ENCODE measurements around the gene CARD8. TPM values are rescaled to one million over a fixed set of nuclear protein-coding genes. Genes with fewer than 3 reads are reported as not detected.
"Not testable (repeated sequence)": the region's sequence is repeated elsewhere in the genome, so short reads cannot be mapped to it uniquely, and the experiment has no call there.

CARD8 gene
- total RNA-seq, 2 experiments from 2014 or later, result 109 TPM

- peak overlapping the region; percentile 95 for H3K27ac Mint-ChIP-seq
- POLR2A ChIA-PET, result interaction anchor here (0.5 to 3.0 kb wide), 7 partner anchors 11 to 224 kb away, joined by 3 to 15 read pairs (median 3); no protein-coding TSS in a partner anchor
- CTCF ChIA-PET, result interaction anchor here (0.7 to 3.1 kb wide), 23 partner anchors 10 to 298 kb away, joined by 3 to 32 read pairs (median 4); partner anchors contain the start of genes KDELR1, SYNGR4 and TMEM143
- peaks cover 28% of the 10 kb centered on the region for H3K4me1 Mint-ChIP-seq (ENCODE audit: low read depth)
- TF ChIP-seq CTCF (IDR thresholded peaks at IDR 0.05), result peak; percentile 2
- H3K27me3 Mint-ChIP-seq; H3K36me3 Mint-ChIP-seq (ENCODE audit: low read depth); ATAC-seq; H3K9me3 Mint-ChIP-seq; DNase-seq; intact Hi-C loops (cut with micrococcal nuclease): not testable (repeated sequence)
- H3K4me3 Mint-ChIP-seq, result peak overlapping the region; percentile 81
Observed at GRCh38 chr19:48260359-48260714, 4.6 kb upstream of the CARD8 start.

DNA sequence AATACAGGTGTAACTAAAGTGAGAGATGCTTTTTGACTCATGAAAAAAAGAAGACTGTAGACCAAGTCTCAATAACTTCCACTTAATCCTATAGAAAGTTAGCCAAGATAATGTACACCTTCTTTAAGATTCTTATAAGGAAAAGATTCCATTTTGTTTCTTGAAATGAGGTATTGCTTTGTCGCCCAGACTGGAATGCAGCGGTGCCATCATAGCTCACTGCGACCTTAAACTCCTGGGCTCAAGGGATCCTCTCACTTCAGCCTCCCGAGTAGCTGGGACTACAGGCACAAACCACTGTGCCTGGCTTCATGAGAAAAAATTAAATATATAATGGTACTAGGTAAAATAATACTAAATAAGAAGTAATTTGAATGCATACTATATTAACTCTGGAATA, 3.3 kb upstream of the CARD8 start:
- CTCF ChIA-PET, result interaction anchor here (1.2 to 3.1 kb wide), 6 partner anchors 9 to 297 kb away, joined by 3 to 32 read pairs (median 8); no protein-coding TSS in a partner anchor

GRCh38 chr19:48258350-48258749, 2.6 kb upstream of the CARD8 start:
- H3K36me3 Mint-ChIP-seq (ENCODE audit: low read depth), result peaks cover 8% of the 10 kb centered on the region
- peak overlapping the region; percentile 78 for H3K4me3 Mint-ChIP-seq
- peaks cover 42% of the 10 kb centered on the region for H3K4me1 Mint-ChIP-seq (ENCODE audit: low read depth)
- ChIA-PET POLR2A (interaction anchor here (3.0 kb wide), 1 partner anchor 9 kb away, joined by 15 read pairs; no protein-coding TSS in a partner anchor), CTCF (interaction anchor here (1.3 to 1.5 kb wide), 3 partner anchors 55 to 132 kb away, joined by 3 to 6 read pairs (median 3); partner anchors contain the start of gene KDELR1)
- TF ChIP-seq CTCF (IDR thresholded peaks at IDR 0.05), result no peak
- ATAC-seq, result peak; percentile 8
- H3K27ac Mint-ChIP-seq, result peak overlapping the region; percentile 95
- H3K9me3 Mint-ChIP-seq, result no peaks in the 10 kb centered on the region
- intact Hi-C loops (cut with micrococcal nuclease), result loop anchor here (5.0 kb wide), 1 partner anchor 56 kb away; no protein-coding TSS in a partner anchor
- DNase-seq, result peak; percentile 55
- H3K27me3 Mint-ChIP-seq, result no peaks in the 10 kb centered on the region

More for the DNA sequence above, 3.3 kb upstream of the CARD8 start:
- H3K9me3 Mint-ChIP-seq; H3K36me3 Mint-ChIP-seq (ENCODE audit: low read depth); H3K27me3 Mint-ChIP-seq; ATAC-seq: not testable (repeated sequence)
- intact Hi-C loops (cut with micrococcal nuclease), result loop anchor here (5.0 kb wide), 1 partner anchor 57 kb away; no protein-coding TSS in a partner anchor
- POLR2A ChIA-PET, result interaction anchor here (2.3 to 3.0 kb wide), 2 partner anchors 9 to 56 kb away, joined by 7 to 15 read pairs; no protein-coding TSS in a partner anchor
- Mint-ChIP-seq H3K27ac (peak overlapping the region; percentile 95), H3K4me3 (peak overlapping the region; percentile 78), H3K4me1 (ENCODE audit: low read depth) (peaks cover 38% of the 10 kb centered on the region)
- DNase-seq, result peak; percentile 23

- no peak for TF ChIP-seq CTCF (IDR thresholded peaks at IDR 0.05)
- POLR2A ChIA-PET, result interaction anchor here (1.5 to 2.5 kb wide), 6 partner anchors 9 to 84 kb away, joined by 3 to 25 read pairs (median 6); partner anchors contain the start of gene ZSWIM9
- ATAC-seq (no peak), DNase-seq (no peak)
- Mint-ChIP-seq H3K36me3 (ENCODE audit: low read depth) (peaks cover 11% of the 10 kb centered on the region), H3K4me1 (ENCODE audit: low read depth) (peaks cover 62% of the 10 kb centered on the region), H3K9me3 (no peaks in the 10 kb centered on the region), H3K4me3 (peak overlapping the region; percentile 89), H3K27ac (peak overlapping the region; percentile 100), H3K27me3 (no peaks in the 10 kb centered on the region)
- intact Hi-C loops (cut with micrococcal nuclease), result no loop called here
- CTCF ChIA-PET, result interaction anchor here (0.6 to 2.9 kb wide), 4 partner anchors 51 to 330 kb away, joined by 3 to 9 read pairs (median 4); no protein-coding TSS in a partner anchor
Observed at GRCh38 chr19:48254529-48254970, 1.2 kb downstream of the CARD8 start.

- intact Hi-C loops (cut with micrococcal nuclease), result no loop called here
- POLR2A ChIA-PET, result interaction anchor here (1.5 to 2.5 kb wide), 3 partner anchors 8 to 83 kb away, joined by 3 to 18 read pairs (median 5); partner anchors contain the start of gene ZSWIM9
- CTCF ChIA-PET, result interaction anchor here (2.9 kb wide), 1 partner anchor 50 kb away, joined by 9 read pairs; no protein-coding TSS in a partner anchor
- H3K9me3 Mint-ChIP-seq, result no peaks in the 10 kb centered on the region
- H3K36me3 Mint-ChIP-seq (ENCODE audit: low read depth), result peaks cover 13% of the 10 kb centered on the region
- H3K27ac Mint-ChIP-seq, result peak overlapping the region; percentile 100
- H3K4me3 Mint-ChIP-seq, result peak overlapping the region; percentile 89
- peaks cover 62% of the 10 kb centered on the region for H3K4me1 Mint-ChIP-seq (ENCODE audit: low read depth)
- ATAC-seq (no peak), DNase-seq (no peak)
- TF ChIP-seq CTCF (IDR thresholded peaks at IDR 0.05), result no peak
- no peaks in the 10 kb centered on the region for H3K27me3 Mint-ChIP-seq
Observed at GRCh38 chr19:48253999-48254398, 1.7 kb downstream of the CARD8 start.

All from activated CD8-positive, alpha-beta T cell treated with anti-CD3 and anti-CD28 coated beads for 36 hours (primary cell).